Thymus (tissue), 14 donors: ENCODE results near the gene ALDH3B1. TPM values are rescaled to one million over a fixed set of nuclear protein-coding genes. Genes with fewer than 3 reads are reported as not detected.
A peak's percentile ranks its signal among the peaks of the same experiment; 100 is the strongest.
"Not testable (repeated sequence)": the region's sequence is repeated elsewhere in the genome, so short reads cannot be mapped to it uniquely, and the experiment has no call there.

ENCODE experiments used
- DNase-seq, 9 donors: peaks; one replicate each; pipeline ENCODE4 v3.0.0-alpha.2; 2013; ENCODE audit warnings: low spot score in 9 of 9, low read depth in 6 of 9, missing footprints in 1 of 9
- H3K27ac ChIP-seq, 2 donors: one replicate each; pipeline ENCODE4 v1.5.1; 2013; ENCODE audit warnings: control low read depth in 1 of 2, low read depth in 1 of 2, low read length in 1 of 2, mild to moderate bottlenecking in 1 of 2, moderate library complexity in 1 of 2
- H3K27me3 ChIP-seq, 2 donors: one replicate each; pipeline ENCODE4 v1.5.1; 2013; ENCODE audit warnings: low read length in 1 of 2; ENCODE audit not compliant: control insufficient read depth in 2 of 2, insufficient read depth in 1 of 2
- H3K36me3 ChIP-seq, 2 donors: one replicate each; pipeline ENCODE4 v1.5.1; 2013; ENCODE audit warnings: low read length in 1 of 2, mild to moderate bottlenecking in 1 of 2, moderate library complexity in 1 of 2; ENCODE audit not compliant: control insufficient read depth in 2 of 2, insufficient read depth in 2 of 2
- H3K4me1 ChIP-seq, 2 donors: one replicate each; pipeline ENCODE4 v1.5.1; 2013; ENCODE audit warnings: low read length in 2 of 2; ENCODE audit not compliant: control insufficient read depth in 2 of 2, insufficient read depth in 2 of 2
- H3K4me3 ChIP-seq, 2 donors: one replicate each; pipeline ENCODE4 v1.5.1; 2013; ENCODE audit warnings: low read length in 2 of 2, control low read depth in 1 of 2, mild to moderate bottlenecking in 1 of 2
- H3K9me3 ChIP-seq, 2 donors: one replicate each; pipeline ENCODE4 v1.5.1; 2013; ENCODE audit warnings: low read length in 1 of 2, mild to moderate bottlenecking in 1 of 2; ENCODE audit not compliant: control insufficient read depth in 2 of 2, insufficient read depth in 1 of 2
- WGBS: extraction: QIAGEN DNeasy Blood & Tissue Kit; methylation state at CpG from one replicate; pipeline ENCODE4 v1.1.7; 2013; 5-methylcytosine and 5-hydroxymethylcytosine counted together
- long read RNA-seq, 10 donors: transcript quantifications; one replicate each; lab custom pipeline, GENCODE V29; 2026
- polyA plus RNA-seq: library from polyadenylated mRNA; stranded (reverse); fragments of 200-250 nt; gene quantifications from one replicate; pipeline ENCODE4 v1.2.3, GENCODE V29; 2013
- total RNA-seq: library from RNA; stranded (reverse); fragments of 120-200 nt; gene quantifications from one replicate; pipeline ENCODE4 v1.2.4, GENCODE V29; 2013
- donor health status: healthy.

The ALDH3B1 gene, protein sequence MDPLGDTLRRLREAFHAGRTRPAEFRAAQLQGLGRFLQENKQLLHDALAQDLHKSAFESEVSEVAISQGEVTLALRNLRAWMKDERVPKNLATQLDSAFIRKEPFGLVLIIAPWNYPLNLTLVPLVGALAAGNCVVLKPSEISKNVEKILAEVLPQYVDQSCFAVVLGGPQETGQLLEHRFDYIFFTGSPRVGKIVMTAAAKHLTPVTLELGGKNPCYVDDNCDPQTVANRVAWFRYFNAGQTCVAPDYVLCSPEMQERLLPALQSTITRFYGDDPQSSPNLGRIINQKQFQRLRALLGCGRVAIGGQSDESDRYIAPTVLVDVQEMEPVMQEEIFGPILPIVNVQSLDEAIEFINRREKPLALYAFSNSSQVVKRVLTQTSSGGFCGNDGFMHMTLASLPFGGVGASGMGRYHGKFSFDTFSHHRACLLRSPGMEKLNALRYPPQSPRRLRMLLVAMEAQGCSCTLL
- total RNA-seq: 1.3 TPM
- polyA plus RNA-seq: 3.9 TPM
- long read RNA-seq, donor 1: 0 reads
- long read RNA-seq, donor 2: 0 reads
- long read RNA-seq, donor 3, partial matches to known transcripts: 0 of 1 reads
- long read RNA-seq, donor 3, other reads (novel, unspliced or antisense): 0 of 1 reads
- long read RNA-seq, donor 4: 0 reads
- long read RNA-seq, donor 5, partial matches to known transcripts: 0 of 1 reads
- long read RNA-seq, donor 5, other reads (novel, unspliced or antisense): 0 of 1 reads
- long read RNA-seq, donor 6, partial matches to known transcripts: 0 of 1 reads
- long read RNA-seq, donor 6, other reads (novel, unspliced or antisense): 0 of 1 reads
- long read RNA-seq, donor 7: 0 reads
- long read RNA-seq, donor 8, partial matches to known transcripts: 0 of 3 reads
- long read RNA-seq, donor 8, other reads (novel, unspliced or antisense): 0 of 3 reads
- long read RNA-seq, donor 9: 0 reads
- long read RNA-seq, donor 10: 0 reads

DNA sequence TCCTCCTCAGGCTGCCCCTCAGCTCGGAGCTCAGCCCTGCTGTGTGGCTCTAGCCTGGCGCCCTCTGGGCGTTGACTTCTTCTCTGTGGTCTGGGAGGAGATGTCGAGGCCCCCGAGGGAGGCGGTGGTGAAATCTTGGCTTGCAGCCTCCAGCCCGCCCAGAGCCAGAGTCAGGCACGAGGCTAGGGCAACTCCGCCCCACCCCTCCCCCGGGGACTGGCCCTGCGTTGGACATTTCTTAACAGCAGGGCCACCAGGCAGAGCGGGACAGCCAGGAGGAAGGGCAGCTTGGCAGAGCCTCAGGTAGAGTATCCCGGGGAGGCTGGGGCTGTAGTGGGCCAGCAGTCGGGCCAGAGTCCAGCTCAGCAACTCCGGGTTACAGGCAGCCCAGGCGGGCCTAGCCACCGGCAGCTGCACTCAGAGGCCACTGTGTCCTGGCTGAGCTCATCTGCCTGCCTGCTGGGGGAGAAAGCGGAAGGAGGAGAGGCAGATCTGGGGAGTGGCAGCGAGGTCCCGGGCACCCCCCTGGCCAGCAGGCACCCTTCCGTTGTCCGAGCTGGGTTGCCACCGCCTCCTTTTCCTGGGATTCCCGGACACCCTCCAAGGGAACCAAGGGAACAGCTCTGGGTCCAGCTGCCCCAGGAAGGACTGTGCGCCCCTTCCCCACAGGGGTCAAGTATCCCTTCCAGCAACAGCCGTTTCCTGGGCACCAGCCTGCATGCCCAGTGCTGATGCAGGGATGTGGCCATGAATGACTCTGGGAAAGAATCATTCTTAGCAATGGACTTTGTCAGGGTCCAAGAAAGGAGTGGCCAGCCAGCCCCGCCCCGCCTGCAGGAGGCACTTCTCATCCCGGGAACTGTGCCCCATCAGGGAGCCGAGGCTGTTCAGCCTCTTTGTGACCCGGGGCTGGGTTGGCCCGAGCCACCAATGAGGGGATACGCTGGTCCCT, at the start of gene ALDH3B1:
Gene ALDH3B1, plus strand, starts transcription at position 238 of the 952 bp plus-strand sequence. CDS start 4,971 bp downstream, outside the sequence.
- WGBS: 63% methylated on average over 33 of the region's 33 CpGs
- Histone ChIP-seq H3K36me3 (no peaks in the 10 kb centered on the region), H3K9me3 (peaks cover 0 to 1% of the 10 kb centered on the region in 2 donors), H3K4me1 (peaks cover 6 to 15% of the 10 kb centered on the region in 2 donors), H3K27ac (peak within 1 kb of the TSS in 1 of 2 donors; percentile 8), H3K27me3 (peaks cover 0 to 21% of the 10 kb centered on the region in 2 donors), H3K4me3 (no peak within 1 kb of the TSS)
- DNase-seq: no peak

DNA sequence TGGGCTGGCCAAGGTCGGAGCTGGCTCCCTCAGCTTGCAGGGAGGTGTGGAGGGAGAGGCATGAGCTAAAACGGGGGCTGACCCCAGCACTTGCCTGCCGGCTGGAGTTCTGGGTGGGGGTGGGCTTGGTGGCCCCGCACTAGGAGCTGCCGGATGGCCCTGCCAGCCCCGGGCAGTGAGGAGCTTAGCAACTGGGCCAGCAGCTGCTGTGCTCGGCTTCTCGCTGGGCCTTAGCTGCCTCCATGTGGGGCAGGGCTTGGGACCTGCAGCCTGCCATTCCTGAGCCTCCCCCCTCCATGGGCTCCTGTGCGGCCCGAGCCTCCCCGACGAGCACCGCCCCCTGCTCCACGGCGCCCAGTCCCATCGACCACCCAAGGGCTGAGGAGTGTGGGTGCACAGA, 46.9 kb upstream of the ALDH3B1 start:
- 98% methylated on average over 16 of the region's 16 CpGs for WGBS
- H3K4me3 ChIP-seq, H3K36me3 ChIP-seq, DNase-seq, H3K9me3 ChIP-seq, H3K27ac ChIP-seq, H3K4me1 ChIP-seq, H3K27me3 ChIP-seq: not testable (repeated sequence)

DNA sequence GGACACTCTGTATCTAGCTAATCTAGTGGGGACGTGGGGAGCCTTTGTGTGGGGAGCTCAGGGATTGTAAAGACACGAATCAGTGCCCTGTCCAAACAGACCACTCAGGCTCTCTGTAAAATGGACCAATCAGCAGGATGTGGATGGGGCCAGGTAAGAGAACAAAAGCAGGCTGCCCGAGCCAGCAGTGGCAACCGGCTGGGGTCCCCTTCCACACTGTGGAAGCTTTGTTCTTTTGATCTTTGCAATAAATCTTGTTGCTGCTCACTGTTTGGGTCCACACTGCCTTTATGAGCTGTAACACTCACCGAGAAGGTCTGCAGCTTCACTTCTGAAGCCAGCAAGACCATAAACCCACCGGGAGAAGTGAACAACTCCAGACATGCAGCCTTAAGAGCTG, 46.2 kb upstream of the ALDH3B1 start:
- not testable (repeated sequence) for H3K4me3 ChIP-seq, H3K27me3 ChIP-seq, H3K36me3 ChIP-seq, DNase-seq, H3K4me1 ChIP-seq, H3K9me3 ChIP-seq, H3K27ac ChIP-seq
- 81% methylated on average over 6 of the region's 6 CpGs for WGBS

DNA sequence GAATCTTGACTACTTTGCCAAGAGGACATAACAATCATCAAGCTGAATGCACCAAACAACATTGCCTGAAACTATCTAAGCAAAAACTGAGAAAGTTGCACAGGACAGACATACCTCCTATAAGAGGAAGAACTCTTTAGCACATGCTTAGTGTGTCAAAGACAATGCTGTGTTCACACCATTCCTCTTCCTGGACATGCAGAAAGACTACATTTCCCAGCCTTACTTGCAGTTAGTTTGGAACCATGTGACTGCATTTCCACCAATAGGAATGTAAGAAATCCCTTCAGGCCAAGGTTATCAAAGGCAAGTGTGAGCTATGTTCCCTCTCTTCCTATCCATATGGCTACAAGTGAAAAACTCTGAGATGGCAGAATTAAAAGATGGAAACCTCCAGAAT, 45.4 kb upstream of the ALDH3B1 start:
- H3K4me1 ChIP-seq, DNase-seq, H3K27ac ChIP-seq, H3K4me3 ChIP-seq, H3K36me3 ChIP-seq, H3K27me3 ChIP-seq, H3K9me3 ChIP-seq: not testable (repeated sequence)

DNA sequence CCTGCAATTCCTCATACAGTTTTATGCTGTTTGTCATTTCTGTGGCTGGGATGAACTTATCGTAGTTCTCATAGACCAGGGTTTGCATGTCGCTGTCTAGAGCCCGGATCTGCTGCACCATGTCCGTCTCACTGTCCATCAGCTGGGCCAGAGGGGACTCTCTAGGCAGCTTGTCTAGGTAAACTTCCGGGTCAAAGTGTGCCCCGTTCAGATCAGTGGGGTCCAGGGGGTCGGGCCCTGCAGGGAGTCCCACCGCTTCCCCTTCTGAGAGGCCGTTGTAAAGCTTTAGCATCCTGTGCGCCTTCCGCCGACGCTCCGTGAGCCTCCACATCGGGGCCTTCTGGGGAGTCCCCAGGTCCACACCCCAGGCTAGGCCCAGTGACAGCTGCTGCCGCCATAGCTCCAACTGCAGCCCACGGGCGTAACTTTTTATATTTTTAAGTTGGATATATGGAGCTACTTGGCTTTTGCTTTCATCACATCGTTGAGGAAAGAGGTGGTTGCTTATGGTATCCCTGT, 44.2 kb upstream of the ALDH3B1 start:
- 97% methylated on average over 19 of the region's 19 CpGs for WGBS
- H3K27ac ChIP-seq, H3K36me3 ChIP-seq, H3K4me1 ChIP-seq, H3K9me3 ChIP-seq, DNase-seq, H3K27me3 ChIP-seq, H3K4me3 ChIP-seq: not testable (repeated sequence)

DNA sequence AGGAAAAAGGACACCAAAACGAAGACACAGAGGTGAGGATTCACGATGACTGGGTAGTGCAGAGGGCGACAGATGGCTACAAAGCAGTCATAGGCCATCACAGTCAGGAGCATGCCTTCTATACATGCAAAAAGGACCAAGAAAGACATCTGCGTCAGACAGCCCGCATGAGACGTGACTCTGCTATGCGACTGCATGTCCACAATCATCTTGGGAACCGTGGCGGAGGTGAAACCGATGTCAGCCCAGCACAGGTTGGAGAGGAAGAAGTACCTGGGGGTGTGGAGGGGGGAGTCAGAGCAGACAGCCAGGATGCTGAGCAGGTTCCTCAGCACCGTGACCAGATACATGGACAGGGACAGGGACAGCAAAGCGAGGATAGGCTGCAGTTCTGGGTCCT, 35.4 kb upstream of the ALDH3B1 start:
- not testable (repeated sequence) for H3K9me3 ChIP-seq, H3K4me3 ChIP-seq, H3K4me1 ChIP-seq, DNase-seq, H3K36me3 ChIP-seq, H3K27ac ChIP-seq, H3K27me3 ChIP-seq
- 91% methylated on average over 12 of the region's 12 CpGs for WGBS

DNA sequence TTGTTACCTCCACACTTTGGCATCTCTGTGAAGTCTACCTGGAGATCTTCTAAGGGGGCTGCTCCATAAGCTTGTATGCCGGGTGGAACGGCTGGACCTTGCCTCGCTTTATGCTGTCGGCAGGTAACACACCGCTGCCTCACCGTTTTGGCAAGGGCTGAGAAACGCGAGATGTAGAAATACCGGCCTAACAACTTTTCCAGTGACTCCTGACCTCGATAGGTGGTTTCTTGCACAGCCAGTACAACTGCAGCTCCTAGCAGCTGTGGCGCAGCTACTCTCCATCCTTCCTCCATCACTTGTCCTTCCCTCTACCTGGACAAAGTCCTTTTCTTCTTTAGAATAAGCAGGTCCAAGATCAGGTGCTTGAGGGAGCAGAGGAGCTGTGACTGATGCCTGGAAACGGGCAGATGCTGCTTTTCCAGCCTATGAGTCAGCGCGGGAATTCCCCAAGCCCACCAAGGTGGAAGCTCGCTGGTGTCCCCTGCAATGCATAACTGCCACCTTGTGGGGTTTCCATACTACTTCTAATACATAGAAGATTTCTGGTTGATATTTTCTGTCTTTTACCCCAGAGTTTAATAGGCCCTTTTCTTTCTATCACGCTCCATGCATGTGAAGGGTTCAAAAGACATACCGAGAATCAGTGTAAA, 31.2 kb upstream of the ALDH3B1 start:
- not testable (repeated sequence) for DNase-seq

DNA sequence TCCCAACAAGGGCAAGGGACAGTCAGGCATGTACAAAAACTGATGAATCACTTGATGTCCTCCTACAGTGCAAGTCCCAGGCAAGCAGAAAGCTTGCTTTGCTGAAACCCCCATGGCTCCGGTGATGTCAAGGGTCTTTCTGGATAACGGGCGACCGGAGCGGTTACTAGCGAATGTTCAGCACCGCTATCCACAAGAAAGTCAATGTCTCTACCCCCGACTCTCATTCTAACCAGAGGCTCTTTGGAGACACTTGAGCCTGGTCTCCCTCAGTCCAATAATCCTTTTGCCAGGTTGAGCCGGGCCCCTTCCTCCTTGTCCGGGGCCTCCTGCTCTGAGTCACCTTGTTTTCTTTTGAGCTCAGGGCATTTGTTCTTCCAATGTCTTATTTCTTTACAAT, 28.9 kb upstream of the ALDH3B1 start:
- H3K36me3 ChIP-seq, H3K4me3 ChIP-seq, DNase-seq, H3K9me3 ChIP-seq, H3K4me1 ChIP-seq, H3K27ac ChIP-seq: not testable (repeated sequence)
- H3K27me3 ChIP-seq: peaks cover 0 to 14% of the 10 kb centered on the region in 2 donors
- WGBS: 98% methylated on average over 10 of the region's 10 CpGs

More for the DNA sequence above, 31.2 kb upstream of the ALDH3B1 start:
- H3K4me3 ChIP-seq, H3K4me1 ChIP-seq, H3K36me3 ChIP-seq, H3K9me3 ChIP-seq, H3K27ac ChIP-seq: not testable (repeated sequence)
- H3K27me3 ChIP-seq: peaks cover 0 to 14% of the 10 kb centered on the region in 2 donors
- WGBS: 69% methylated on average over 17 of the region's 17 CpGs
